NCI-H2081 treated with DMSO at 0.1 percent for 48 hours (cell line): ENCODE measurements around the gene NSD2.

ENCODE experiments used
- DNase-seq: peaks from one replicate; lab custom pipeline; 2025; lab: John Stamatoyannopoulos, UW

The NSD2 gene

GRCh38 chr4:1945124-1945895 lies 74.1 kb downstream of the NSD2 start:
- no peak for DNase-seq

DNA sequence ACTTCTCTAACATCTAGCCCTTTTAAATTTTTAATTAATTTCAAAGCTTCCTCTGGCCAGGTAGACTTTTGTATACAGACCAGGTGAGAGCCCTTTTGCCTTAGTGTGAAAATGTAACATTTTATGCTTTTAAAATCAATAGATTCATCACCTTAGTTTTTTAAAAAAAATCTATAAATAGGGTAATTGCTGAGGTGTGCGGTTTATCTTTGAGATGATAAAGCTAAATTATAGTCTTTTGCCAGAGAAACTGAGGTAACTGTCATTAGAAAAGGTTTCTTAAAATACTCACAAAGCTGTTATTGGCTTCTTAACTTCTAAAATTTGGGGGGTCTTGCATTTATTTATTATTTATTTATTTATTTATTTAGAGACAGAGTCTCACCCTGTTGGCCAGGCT lies 74.7 kb downstream of the NSD2 start:
- DNase-seq, result no peak

GRCh38 chr4:1948232-1948631 lies 77.0 kb downstream of the NSD2 start:
- no peak for DNase-seq

GRCh38 chr4:1948892-1949436 lies 77.8 kb downstream of the NSD2 start:
- DNase-seq, result no peak

DNA sequence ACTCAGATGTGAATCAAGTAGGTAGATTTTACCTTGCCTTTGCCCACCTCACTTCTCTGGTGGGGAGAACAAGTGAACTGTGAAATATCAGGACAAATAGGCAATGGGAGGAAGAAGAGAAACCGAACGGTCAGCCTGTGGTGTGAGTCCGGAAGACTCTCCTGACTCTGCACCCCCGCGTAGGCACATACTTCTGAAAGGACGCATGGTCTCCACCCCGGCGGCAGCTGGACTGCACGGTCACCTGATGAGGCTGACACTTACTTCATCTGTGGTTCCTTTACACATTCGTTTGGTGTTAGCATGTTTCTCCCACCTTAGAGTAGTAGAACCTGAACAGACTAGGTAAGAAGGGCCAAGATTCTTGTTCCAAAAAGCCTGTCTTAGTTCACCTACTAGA lies 79.2 kb downstream of the NSD2 start:
- no peak for DNase-seq

DNA sequence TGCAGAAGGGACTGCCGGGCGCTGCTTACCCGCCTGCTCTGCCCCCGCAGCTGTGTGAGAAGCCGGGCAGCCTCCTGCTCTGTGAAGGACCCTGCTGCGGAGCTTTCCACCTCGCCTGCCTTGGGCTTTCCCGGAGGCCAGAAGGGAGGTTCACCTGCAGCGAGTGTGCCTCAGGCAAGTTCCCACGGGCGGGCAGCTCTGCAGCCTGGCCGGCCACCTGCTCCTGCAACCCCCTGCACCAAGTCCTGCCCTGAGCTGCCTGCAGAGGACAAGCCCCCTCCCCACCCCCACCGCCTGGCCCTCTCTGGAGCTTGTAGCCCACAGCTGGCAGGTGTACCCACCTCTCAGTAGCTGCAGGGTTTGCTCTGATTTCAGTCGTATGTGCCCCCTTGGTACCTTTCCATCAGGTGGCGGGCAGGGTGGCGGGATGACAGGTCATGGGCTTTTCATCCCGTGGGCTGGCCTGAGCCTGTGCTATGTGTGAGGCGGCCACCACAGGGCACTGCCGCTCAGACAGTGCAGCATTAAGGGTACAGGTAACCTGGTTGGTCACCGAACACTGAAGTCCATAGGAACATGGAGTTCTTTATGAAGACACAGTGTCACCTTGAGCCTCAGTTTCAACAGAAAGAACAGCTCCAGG lies 81.0 kb downstream of the NSD2 start:
- DNase-seq, result no peak

DNA sequence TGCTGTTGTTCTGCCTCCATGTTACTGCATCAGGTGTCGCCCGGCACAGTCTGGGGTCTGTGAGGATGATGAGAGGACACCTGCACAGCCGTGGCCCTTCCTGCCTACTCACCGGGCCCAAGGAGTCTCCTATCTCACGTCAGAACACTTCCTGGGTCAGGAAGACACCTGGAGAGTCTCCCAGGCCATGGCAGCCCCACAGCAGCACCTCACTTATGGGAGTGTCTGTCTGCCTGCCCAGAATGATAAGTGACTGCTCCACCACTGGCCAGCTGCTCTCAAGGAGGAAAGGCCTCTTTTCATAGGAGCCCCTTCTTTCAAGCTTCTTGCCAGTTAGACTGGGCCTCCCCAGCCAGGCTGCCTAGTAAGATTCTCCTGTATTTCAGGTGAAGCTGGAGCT lies 81.5 kb downstream of the NSD2 start:
- no peak for DNase-seq

DNA sequence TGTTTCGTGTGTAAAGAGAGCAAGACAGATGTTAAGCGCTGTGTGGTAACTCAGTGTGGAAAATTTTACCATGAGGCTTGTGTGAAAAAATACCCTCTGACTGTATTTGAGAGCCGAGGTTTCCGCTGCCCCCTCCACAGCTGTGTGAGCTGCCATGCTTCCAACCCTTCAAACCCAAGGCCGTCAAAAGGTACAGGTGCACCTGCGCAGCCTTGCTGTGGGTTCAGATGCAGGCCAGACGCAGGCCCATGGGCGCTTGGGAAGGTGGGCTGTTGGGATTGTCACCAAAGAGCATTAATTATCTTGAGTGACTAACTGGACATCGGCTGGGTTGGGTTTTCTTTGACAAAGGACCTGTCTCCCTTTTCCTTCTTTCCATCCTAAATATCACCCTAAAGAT lies 82.1 kb downstream of the NSD2 start:
- no peak for DNase-seq

DNA sequence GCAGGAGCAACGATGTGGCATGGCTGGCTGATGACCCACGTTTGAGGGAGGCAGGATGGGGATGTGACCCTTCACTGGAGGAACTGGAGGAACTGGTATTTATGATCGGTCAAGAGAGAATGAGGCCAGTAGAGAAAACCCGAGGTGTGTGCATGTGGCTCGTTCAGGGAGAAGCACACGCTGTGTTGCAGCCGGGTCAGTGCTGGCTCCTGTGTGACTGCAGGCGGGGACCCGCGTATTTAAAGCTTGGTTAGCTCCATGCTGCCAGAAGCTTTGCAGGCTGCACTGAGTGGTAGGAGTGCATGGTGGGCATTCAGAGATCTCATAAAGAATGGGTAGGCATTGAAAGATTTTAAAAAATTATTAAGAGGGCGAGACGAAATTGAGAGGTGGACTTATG lies 85.4 kb downstream of the NSD2 start:
- no peak for DNase-seq

DNA sequence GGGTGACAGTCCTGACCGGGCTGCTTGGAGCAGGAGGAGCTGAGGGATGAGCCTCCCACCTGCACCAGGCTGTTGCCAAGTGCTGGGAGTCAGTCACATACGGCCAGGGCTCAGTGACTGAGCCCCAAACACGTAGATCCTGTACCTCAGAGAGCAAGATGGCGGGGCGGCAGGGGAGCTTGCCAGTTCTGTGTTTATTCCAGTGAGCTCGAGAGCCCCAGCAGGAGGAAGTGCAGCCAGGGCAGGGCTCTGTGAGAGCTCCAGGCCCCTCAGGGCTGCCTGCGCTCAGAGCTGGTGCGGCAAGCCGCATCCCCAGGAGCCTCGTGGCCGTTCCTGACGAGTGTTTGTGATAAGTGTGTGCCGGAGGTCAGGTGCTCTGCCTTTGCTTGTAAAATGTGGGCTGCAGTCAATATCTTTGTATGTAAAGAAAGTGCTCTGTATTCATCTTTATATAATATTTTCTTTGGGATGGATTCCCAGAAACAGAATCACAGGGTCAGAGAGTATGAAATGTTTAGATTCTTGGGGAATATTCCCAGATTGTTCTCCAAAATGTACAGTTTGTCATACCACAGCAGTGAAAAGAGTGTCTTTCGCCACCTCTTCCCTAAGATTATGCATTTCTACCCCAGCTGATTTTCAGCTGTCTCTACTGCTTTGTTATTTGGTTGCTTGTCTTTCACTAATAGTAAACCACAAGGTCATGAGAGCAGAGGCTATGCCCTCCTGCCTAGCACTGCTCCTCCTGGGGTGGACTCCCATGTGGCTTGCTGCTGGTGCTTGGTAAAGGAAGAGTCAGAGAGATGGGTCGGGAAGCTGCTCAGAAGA lies 87.3 kb downstream of the NSD2 start:
- DNase-seq, result no peak

GRCh38 chr4:1959104-1959384 lies 87.9 kb downstream of the NSD2 start:
- DNase-seq, result no peak

GRCh38 chr4:1960170-1960825 lies 89.1 kb downstream of the NSD2 start:
- DNase-seq, result no peak

DNA sequence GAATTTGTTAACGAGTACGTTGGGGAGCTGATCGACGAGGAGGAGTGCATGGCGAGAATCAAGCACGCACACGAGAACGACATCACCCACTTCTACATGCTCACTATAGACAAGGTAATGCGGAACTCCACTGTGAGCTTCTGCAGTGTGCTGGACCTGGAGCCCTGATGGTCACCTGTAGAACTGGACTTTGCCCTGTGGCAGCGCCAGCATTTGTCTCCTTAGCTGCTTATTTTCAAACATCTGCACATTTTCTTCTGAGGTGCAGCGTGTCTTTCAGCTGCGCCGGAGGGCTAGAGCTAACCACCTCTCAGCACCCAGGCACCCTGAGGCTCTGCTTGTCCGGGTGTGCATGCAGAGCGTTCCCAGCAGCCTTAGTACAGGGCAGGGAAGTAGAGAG lies 89.8 kb downstream of the NSD2 start:
- DNase-seq, result no peak

DNA sequence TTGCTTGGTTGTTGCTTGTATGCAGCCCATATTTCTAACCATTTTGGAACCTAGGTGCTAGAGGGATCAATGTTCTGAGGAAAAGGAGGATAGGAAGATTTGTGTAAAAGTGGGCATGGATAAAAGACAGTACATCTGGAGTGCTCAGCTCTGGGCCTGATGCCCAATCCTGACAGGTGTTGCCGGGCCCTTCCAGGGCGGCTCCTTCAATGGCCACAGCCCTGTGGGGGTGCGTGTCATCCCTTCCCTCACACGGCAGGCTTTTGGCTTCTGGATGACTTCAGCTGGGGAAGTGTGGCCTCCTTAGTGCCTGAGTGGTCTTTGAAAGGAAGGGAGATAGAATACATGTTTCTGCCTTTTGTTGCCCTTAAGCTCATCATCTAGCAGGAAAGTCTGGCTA lies 90.4 kb downstream of the NSD2 start:
- no peak for DNase-seq

GRCh38 chr4:1962980-1963379 lies 91.8 kb downstream of the NSD2 start:
- no peak for DNase-seq

DNA sequence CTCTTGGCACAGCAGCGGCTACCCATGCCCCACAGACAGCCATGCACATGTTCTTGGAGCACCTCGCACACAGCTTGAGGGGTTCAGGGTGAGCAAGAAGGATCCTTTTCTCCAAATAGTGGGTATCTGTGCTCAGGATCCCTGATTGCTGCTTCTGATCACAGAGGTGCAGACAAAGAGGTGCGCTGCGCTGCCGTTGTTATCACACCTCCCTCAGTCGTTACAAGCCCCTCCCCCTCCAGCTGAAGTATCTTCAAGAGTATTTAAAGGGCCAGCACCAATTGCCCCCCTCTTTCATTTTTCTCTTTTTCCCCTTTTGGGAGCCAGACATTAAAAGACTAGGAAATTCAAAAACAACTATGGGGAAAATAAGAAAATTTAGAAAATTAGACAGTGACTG lies 93.2 kb downstream of the NSD2 start:
- no peak for DNase-seq

GRCh38 chr4:1964971-1965370 lies 93.8 kb downstream of the NSD2 start:
- no peak for DNase-seq

DNA sequence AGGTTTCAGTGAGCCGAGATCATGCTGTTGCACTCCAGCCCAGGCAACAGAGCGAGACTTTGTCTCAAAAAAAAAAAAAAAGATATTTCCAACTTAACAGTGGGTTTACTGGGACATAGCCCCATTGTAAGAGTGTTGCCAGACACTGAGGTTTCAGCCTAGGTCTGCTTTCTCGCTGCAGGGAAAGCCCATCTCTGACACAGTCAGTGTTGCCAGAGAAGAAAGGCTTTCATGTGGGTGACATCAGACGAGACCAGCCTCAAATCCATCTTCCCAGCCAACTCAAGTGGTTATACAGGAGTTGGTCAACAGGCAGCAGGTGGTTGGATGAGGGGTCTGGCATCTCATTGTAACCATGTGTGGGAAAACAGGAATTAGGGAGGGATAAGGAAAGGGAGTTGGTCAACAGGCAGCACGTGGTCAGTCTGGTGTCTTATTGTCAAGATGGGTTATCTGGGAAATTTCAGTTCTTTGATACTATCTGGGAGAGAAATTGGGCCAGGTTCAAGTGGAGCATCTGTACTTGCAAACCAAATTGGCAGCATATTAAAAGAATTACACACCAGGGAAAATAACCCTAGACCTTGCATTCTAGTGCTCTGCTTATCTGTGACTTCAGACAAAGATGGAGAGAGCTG lies 96.4 kb downstream of the NSD2 start:
- DNase-seq, result no peak

DNA sequence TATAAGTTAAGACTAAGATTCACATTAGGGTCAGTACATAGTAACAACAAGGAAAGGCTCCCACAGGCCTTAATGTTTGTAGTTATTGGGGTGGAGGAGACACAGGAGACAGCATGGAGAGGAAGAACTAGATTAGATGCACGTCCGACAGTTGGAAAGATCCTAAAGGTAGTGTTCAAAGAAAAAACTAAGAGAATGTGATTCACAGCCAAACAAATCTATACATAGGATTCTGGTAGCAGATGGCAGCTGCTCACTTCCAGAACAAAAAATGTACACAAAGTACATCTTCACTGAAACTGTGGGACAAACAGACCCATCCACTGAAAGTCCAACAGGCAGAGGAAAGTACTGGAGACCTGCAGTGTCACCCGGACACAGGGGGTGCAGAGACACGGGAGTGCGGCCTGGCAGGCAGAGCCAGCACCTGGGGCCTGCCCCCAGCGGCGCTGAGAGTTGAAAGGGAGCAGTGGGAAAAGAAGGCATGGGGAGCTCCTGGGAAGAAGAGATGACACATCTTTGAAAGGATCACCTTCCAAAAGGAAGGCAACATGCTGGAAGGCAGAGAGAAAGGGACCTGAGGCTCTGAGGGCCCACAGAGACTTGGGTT lies 97.6 kb downstream of the NSD2 start:
- DNase-seq, result no peak

GRCh38 chr4:1969928-1970723 lies 98.9 kb downstream of the NSD2 start:
- no peak for DNase-seq

GRCh38 chr4:1970926-1971325 lies 99.7 kb downstream of the NSD2 start:
- DNase-seq, result no peak
